Measurements from ENCODE around the gene GFI1. TPM values are rescaled to one million over a fixed set of nuclear protein-coding genes. Genes with fewer than 3 reads are reported as not detected.

The GFI1 gene
- total and polyA plus RNA-seq, 2 experiments from 2014 or later = 0.10 TPM; not detected in 1

DNA sequence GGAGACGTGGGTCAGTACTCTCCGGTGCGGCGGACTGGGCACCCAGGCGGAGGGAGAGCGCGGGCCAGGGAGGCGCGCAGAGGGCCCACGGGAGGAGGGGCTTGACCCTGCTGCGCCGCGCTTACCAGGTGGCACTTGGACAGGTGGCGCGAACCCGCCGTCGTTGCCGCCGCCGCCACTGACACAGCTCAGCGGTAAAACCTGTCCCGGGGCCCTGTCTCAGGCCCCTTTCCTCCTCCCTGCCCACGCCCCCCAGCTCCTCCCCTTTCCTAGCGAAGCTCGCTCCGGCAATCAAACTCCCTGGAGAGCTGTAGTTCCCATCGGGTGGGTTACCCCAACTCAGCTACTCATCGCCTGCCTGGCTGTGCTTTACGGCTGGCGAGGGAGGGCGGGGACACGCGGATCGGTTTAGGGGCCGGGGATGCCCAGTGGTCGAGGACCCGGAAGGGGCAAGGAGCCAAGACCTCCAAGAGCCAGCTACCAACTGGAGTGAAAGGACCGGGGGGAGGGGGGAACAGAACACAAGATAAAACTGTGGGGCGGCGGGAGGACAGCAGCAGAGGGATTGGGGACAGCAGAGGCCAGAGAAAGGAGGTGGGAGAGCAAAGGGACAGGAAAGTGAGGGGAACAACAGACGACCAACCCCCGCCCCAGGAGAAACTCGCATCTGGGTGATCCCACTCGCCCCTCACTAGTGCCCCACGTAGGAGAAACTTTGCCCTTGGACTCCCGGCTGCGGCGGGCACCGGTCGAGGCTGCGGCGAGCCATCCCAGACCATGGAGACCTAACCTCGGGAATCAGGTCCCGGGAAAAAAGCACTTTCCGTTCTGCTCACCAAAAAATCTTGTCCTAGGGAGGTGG lies 2.9 kb downstream of the GFI1 start:
- peak overlapping the region; percentile 97 for H3K4me2 ChIP-seq
- DNase-seq (ENCODE audit: low spot score) = peak; percentile 14
- no peak overlapping the region for H3K27ac ChIP-seq
- H3K4me1 ChIP-seq (ENCODE audit: insufficient read depth) = peaks cover 51% of the 10 kb centered on the region
- no peaks in the 10 kb centered on the region for H3K9me2 ChIP-seq (replicated peaks; ENCODE audit: insufficient read depth)
- H3K9me3 ChIP-seq (ENCODE audit: low read depth) = no peaks in the 10 kb centered on the region
- H3K36me3 ChIP-seq (replicated peaks; ENCODE audit: insufficient read depth, low read depth) = no peaks in the 10 kb centered on the region
- H2AFZ ChIP-seq = peak overlapping the region; percentile 66
- no peak overlapping the region for H3K4me3 ChIP-seq
- peak; percentile 87 for TF ChIP-seq EZH2phosphoT487 (IDR thresholded peaks at IDR 0.05; ENCODE audit: low read depth, severe bottlenecking, unreplicated experiment)
- TF ChIP-seq EZH2 (IDR thresholded peaks at IDR 0.05; ENCODE audit: borderline replicate concordance) = peak; percentile 68
- TF ChIP-seq, protein P1, sequence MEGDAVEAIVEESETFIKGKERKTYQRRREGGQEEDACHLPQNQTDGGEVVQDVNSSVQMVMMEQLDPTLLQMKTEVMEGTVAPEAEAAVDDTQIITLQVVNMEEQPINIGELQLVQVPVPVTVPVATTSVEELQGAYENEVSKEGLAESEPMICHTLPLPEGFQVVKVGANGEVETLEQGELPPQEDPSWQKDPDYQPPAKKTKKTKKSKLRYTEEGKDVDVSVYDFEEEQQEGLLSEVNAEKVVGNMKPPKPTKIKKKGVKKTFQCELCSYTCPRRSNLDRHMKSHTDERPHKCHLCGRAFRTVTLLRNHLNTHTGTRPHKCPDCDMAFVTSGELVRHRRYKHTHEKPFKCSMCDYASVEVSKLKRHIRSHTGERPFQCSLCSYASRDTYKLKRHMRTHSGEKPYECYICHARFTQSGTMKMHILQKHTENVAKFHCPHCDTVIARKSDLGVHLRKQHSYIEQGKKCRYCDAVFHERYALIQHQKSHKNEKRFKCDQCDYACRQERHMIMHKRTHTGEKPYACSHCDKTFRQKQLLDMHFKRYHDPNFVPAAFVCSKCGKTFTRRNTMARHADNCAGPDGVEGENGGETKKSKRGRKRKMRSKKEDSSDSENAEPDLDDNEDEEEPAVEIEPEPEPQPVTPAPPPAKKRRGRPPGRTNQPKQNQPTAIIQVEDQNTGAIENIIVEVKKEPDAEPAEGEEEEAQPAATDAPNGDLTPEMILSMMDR (IDR thresholded peaks at IDR 0.05; ENCODE audit: poor library complexity) = no peak
- peaks cover 7% of the 10 kb centered on the region for H4K20me1 ChIP-seq (ENCODE audit: insufficient read depth, poor library complexity, severe bottlenecking)
- peaks cover 100% of the 10 kb centered on the region for H3K27me3 ChIP-seq
- H3K79me2 ChIP-seq = no peaks in the 10 kb centered on the region
- WGBS (ENCODE audit: low lambda C conversion rate, missing lambda C conversion rate) = 1% methylated on average over 45 of the region's 56 CpGs

DNA sequence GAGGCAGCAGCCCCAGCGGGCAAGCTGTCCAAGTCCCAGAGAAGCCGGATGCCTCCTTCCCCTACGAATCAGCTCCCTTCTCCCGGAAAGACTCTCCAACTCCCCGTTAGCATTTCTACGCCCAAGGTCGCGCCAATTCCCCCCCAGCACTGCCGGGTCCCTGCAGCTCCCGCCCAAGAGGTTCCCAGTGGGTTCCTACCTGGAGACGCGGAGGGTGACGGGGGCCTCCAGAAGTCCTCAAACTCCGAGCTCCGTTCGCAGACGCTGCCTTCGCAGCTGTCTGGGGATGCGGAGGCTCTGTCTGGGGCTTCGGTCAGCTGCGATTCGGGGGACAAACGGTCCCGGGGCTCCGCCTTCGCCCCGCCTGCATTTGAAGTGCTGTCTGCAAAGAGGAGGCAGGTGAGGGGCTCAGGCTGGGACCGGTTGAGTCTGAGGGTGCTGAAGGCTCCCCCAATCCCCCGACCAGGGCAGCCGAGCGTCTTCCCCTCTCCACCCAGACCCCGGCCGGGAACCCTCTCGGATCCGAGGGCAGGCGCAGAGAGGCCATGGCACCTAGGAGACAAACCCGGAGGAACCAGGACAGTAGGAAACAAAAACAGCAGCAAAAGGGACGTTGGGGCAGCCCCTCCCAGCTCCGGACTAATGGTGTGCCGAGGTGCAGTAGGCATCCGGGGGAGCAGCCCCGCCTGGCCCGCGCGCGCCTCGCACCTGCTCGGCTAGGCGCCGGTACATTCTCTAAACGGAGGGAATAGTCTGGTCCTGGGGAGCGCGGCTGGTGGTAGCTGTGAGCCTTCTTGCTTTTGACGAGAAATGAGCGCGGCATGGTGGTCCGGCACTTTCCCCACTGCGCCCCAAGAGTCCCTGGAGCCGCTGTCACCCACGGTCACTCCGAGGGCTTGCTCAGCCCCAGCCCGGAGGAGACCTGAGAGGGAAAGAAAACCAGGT lies 3.8 kb downstream of the GFI1 start:
- H3K9me3 ChIP-seq (ENCODE audit: low read depth) = no peaks in the 10 kb centered on the region
- DNase-seq (ENCODE audit: low spot score) = no peak
- H2AFZ ChIP-seq = peak overlapping the region; percentile 66
- H4K20me1 ChIP-seq (ENCODE audit: insufficient read depth, poor library complexity, severe bottlenecking) = peaks cover 7% of the 10 kb centered on the region
- WGBS (ENCODE audit: low lambda C conversion rate, missing lambda C conversion rate) = 3% methylated on average over 57 of the region's 62 CpGs
- H3K36me3 ChIP-seq (replicated peaks; ENCODE audit: insufficient read depth, low read depth) = no peaks in the 10 kb centered on the region
- peaks cover 100% of the 10 kb centered on the region for H3K27me3 ChIP-seq
- peaks cover 51% of the 10 kb centered on the region for H3K4me1 ChIP-seq (ENCODE audit: insufficient read depth)
- H3K9me2 ChIP-seq (replicated peaks; ENCODE audit: insufficient read depth) = no peaks in the 10 kb centered on the region
- H3K4me3 ChIP-seq = no peak overlapping the region
- H3K4me2 ChIP-seq = peak overlapping the region; percentile 97
- H3K79me2 ChIP-seq = no peaks in the 10 kb centered on the region
- TF ChIP-seq EZH2phosphoT487 (IDR thresholded peaks at IDR 0.05; ENCODE audit: low read depth, severe bottlenecking, unreplicated experiment) (peak; percentile 71), EZH2 (IDR thresholded peaks at IDR 0.05; ENCODE audit: borderline replicate concordance) (peak; percentile 97)
- TF ChIP-seq, protein P1 (IDR thresholded peaks at IDR 0.05; ENCODE audit: poor library complexity) = no peak
- H3K27ac ChIP-seq = no peak overlapping the region

DNA sequence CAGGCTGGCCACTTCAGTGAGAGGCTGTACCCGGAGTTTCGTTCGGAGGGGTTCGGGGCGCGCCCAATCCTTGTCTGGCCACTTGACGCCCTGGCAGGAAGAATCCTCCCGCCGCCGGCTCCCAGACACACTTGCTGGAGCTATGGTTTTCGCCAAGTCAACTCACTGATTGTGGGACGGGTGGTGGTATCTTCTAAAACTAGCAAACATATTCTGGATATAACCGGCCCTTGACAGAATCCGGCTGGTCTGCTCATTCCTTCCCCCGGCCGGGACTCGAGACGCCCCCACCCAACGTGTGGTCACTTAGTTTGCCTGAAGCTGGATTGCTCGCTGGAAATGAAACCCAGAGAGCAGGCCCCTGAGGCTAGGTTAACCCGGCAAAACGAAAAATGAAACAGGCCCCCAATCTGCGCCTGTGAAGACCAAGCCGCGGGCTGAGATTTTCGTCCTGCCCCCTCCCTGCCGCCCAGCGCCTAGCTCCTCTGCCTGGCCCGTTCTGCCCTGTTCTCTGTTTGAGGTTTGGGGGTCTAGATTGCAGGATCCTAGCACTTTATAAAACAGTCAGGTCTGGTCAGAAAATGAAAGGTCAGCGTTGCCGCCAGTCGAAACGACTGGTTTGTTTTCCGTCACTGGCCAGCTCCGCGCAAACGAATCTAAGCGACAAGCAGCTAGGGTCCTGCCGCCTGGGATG lies 4.6 kb downstream of the GFI1 start:
- Histone ChIP-seq H3K27ac (no peak overlapping the region), H3K27me3 (peaks cover 100% of the 10 kb centered on the region), H3K9me2 (replicated peaks; ENCODE audit: insufficient read depth) (no peaks in the 10 kb centered on the region), H3K4me2 (peak overlapping the region; percentile 97), H3K4me3 (no peak overlapping the region), H3K4me1 (ENCODE audit: insufficient read depth) (peaks cover 51% of the 10 kb centered on the region), H4K20me1 (ENCODE audit: insufficient read depth, poor library complexity, severe bottlenecking) (peaks cover 7% of the 10 kb centered on the region), H3K36me3 (replicated peaks; ENCODE audit: insufficient read depth, low read depth) (no peaks in the 10 kb centered on the region), H3K9me3 (ENCODE audit: low read depth) (no peaks in the 10 kb centered on the region), H3K79me2 (no peaks in the 10 kb centered on the region), H2AFZ (peak overlapping the region; percentile 28)
- DNase-seq (ENCODE audit: low spot score) = peak; percentile 14
- TF ChIP-seq EZH2phosphoT487 (IDR thresholded peaks at IDR 0.05; ENCODE audit: low read depth, severe bottlenecking, unreplicated experiment) (no peak), EZH2 (IDR thresholded peaks at IDR 0.05; ENCODE audit: borderline replicate concordance) (peak; percentile 85)
- TF ChIP-seq, protein P1 (IDR thresholded peaks at IDR 0.05; ENCODE audit: poor library complexity) = no peak
- WGBS (ENCODE audit: low lambda C conversion rate, missing lambda C conversion rate) = 2% methylated on average over 38 of the region's 39 CpGs
